Chondrocyte (in vitro differentiated cells): ENCODE results near the gene ASPN. TPM values are rescaled to one million over a fixed set of nuclear protein-coding genes. Genes with fewer than 3 reads are reported as not detected.

ENCODE experiments used
- DNase-seq: peaks from one replicate; pipeline ENCODE4 v3.0.0; 2021; ENCODE audit warnings: mixed read lengths, low spot score
- H3K27ac Mint-ChIP-seq: one replicate; pipeline ENCODE4 v1.8.0; 2021; ENCODE audit warnings: mild to moderate bottlenecking, moderate library complexity, mixed read lengths; ENCODE audit not compliant: unreplicated experiment
- H3K27me3 Mint-ChIP-seq: 2 replicates; pipeline ENCODE4 v1.8.0; 2021; ENCODE audit warnings: low read depth, mixed read lengths
- H3K36me3 Mint-ChIP-seq: 2 replicates; pipeline ENCODE4 v1.8.0; 2021; ENCODE audit warnings: low read depth, mixed read lengths
- H3K4me1 Mint-ChIP-seq: 2 replicates; pipeline ENCODE4 v1.8.0; 2021; ENCODE audit warnings: low read depth, mild to moderate bottlenecking, mixed read lengths
- H3K4me3 Mint-ChIP-seq: one replicate; pipeline ENCODE4 v1.8.0; 2021; ENCODE audit warnings: mild to moderate bottlenecking, moderate library complexity, mixed read lengths; ENCODE audit not compliant: unreplicated experiment
- H3K9me3 Mint-ChIP-seq: 2 replicates; pipeline ENCODE4 v1.8.0; 2021; ENCODE audit warnings: low read depth, mixed read lengths
- long read RNA-seq: library from polyadenylated mRNA; stranded (forward); transcript quantifications from one replicate; pipeline ENCODE4 v2.0.0, GENCODE V29; 2021
- total RNA-seq: library from RNA; stranded (reverse); gene quantifications from 3 replicates; pipeline ENCODE4 v1.2.1, GENCODE V29; 2021
- TF ChIP-seq, protein P1 (sequence below): fragments of 200-600 bp; sonication (generic); IDR thresholded peaks from 2 replicates; pipeline ENCODE4 v1.5.0; 2021; ENCODE audit warnings: antibody characterized with exemption, mild to moderate bottlenecking, moderate library complexity

ASPN gene
- 335 to 385 TPM (median 376 TPM) in 3 replicates for total RNA-seq
- long read RNA-seq, transcript ASPN-202 (8 exons, 2,470 nt): major isoform, 1,050 of 1,155 reads
- long read RNA-seq, transcript ASPN-201 (6 exons, 2,237 nt): minor isoform, 54 of 1,155 reads
- long read RNA-seq, partial matches to known transcripts: 30 of 1,155 reads
- long read RNA-seq, other reads (novel, unspliced or antisense): 21 of 1,155 reads

DNA sequence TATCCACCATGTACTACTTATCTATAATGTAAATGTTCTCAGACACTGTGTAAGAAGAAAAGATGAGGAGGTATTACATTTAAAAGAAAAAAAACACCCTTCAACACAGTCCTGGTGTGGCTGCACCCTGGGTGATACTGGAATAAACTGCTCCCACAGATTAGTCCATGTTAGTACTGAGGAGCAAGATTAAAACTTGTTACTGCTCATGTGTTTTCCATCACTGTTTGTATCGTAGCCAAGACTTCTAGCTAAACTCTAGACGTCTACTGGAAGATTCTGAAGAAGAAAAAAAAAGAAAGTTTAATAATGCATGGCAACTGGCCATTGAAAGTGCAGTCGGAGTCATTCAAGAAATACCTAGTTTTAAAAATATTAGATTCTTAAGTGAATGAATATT, at the start of gene ASPN:
TSS of gene ASPN (minus strand) at position 178 of the 400 bp plus-strand sequence.
- Mint-ChIP-seq H3K4me1 (peaks cover 83% of the 10 kb centered on the region), H3K36me3 (no peaks in the 10 kb centered on the region), H3K4me3 (peak within 1 kb of the TSS; percentile 76), H3K27ac (peak within 1 kb of the TSS; percentile 97), H3K9me3 (peaks cover 4% of the 10 kb centered on the region), H3K27me3 (no peaks in the 10 kb centered on the region)
- no peak for DNase-seq
- TF ChIP-seq, protein P1, sequence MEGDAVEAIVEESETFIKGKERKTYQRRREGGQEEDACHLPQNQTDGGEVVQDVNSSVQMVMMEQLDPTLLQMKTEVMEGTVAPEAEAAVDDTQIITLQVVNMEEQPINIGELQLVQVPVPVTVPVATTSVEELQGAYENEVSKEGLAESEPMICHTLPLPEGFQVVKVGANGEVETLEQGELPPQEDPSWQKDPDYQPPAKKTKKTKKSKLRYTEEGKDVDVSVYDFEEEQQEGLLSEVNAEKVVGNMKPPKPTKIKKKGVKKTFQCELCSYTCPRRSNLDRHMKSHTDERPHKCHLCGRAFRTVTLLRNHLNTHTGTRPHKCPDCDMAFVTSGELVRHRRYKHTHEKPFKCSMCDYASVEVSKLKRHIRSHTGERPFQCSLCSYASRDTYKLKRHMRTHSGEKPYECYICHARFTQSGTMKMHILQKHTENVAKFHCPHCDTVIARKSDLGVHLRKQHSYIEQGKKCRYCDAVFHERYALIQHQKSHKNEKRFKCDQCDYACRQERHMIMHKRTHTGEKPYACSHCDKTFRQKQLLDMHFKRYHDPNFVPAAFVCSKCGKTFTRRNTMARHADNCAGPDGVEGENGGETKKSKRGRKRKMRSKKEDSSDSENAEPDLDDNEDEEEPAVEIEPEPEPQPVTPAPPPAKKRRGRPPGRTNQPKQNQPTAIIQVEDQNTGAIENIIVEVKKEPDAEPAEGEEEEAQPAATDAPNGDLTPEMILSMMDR: no peak

DNA sequence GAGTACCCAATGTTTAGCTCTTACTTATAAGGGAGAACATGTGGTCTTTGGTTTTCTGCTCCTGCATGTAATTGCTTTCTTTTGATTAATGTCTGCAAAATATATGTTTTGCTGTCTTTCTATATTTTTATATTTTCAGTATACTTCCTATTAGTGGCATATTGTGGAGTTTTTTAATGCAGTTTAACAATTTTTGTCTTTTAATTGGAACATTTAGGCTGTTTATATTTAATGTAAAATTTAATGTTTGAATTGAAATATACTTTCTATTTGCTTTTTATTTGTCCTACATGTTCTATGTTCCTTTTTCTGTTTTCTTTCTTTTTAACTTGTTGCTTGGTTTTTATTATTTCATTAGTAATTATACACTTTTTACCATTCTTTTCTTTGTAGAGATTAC, 48.6 kb upstream of the ASPN start:
- no peak overlapping the region for H3K27ac Mint-ChIP-seq
- TF ChIP-seq, protein P1: no peak
- H3K27me3 Mint-ChIP-seq: no peaks in the 10 kb centered on the region
- H3K4me3 Mint-ChIP-seq: no peak overlapping the region
- DNase-seq: no peak
- H3K36me3 Mint-ChIP-seq: peaks cover 19% of the 10 kb centered on the region
- peaks cover 21% of the 10 kb centered on the region for H3K9me3 Mint-ChIP-seq
- peaks cover 29% of the 10 kb centered on the region for H3K4me1 Mint-ChIP-seq

DNA sequence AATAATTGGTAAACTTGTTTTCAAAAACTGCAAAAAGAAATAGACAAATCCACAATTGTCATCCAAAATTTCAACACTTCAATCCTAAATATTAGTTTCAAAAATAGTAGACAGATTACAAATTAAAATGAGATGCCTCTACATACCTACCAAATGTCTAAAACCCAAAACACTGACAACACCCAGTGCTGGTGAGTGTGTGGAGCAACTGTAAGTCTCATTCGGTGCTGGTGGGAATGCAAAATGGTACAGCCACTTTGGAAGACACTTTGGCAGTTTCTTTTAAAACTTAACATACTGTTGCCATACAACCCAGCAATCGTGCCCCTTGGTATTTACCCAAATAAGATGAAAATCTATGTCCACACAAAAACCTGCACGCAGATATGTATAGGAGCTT, 46.8 kb upstream of the ASPN start:
- no peak overlapping the region for H3K27ac Mint-ChIP-seq
- TF ChIP-seq, protein P1: no peak
- no peak for DNase-seq
- peaks cover 18% of the 10 kb centered on the region for H3K36me3 Mint-ChIP-seq
- no peak overlapping the region for H3K4me3 Mint-ChIP-seq
- peaks cover 21% of the 10 kb centered on the region for H3K9me3 Mint-ChIP-seq
- no peaks in the 10 kb centered on the region for H3K27me3 Mint-ChIP-seq
- H3K4me1 Mint-ChIP-seq: peaks cover 17% of the 10 kb centered on the region

DNA sequence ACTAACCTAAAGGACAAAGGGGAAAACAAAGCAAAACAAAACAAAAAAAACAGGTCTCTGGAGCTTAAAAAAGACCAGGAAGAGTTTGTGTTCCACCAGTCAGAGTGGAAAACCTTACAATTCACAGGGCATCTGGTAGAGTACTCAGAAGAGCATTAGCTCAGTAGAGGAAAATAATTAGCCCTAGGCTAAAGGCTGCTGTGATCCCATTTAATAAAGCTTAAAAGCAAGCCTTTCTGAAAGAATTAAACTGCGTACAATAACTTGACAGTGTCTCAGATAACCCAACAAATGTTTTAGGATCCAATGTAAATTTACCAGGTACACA, 46.2 kb upstream of the ASPN start:
- Mint-ChIP-seq H3K9me3 (peaks cover 20% of the 10 kb centered on the region), H3K27ac (peak overlapping the region; percentile 68), H3K27me3 (no peaks in the 10 kb centered on the region), H3K4me1 (peaks cover 14% of the 10 kb centered on the region), H3K36me3 (peaks cover 16% of the 10 kb centered on the region), H3K4me3 (no peak overlapping the region)
- TF ChIP-seq, protein P1: no peak
- DNase-seq: no peak

DNA sequence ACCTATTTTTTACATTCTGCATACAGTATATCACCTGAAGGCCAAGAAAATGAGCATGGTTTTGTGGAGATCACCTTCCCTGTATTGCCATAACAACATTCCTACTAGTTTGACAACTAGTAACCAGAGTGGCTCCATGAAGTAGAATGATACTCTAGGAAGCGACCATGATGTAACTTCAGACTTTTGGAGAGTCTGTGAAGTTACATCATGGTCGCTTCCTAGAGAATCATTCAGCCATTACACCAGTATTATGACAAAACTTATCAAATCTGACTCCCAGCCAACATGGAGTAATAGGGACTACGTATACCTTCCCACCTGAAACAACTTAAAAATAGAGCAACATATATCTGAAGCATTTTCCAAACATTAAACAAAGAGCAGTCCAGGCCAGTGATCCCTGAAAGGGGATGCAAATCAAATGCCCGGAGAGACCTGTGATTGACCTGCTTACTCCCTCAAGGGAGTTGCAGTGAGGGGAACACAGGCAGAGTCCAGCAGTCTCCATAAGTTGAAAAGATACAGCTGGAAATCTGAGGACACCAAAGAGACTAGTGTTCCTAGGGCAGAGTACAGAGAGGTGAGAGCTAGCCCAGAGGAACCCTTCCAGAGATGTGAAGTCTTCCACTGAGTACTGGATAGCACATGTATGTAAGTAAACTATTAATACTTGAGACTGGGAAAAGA, 45.7 kb upstream of the ASPN start:
- Mint-ChIP-seq H3K27ac (peak overlapping the region; percentile 68), H3K27me3 (no peaks in the 10 kb centered on the region), H3K4me3 (no peak overlapping the region), H3K4me1 (peaks cover 10% of the 10 kb centered on the region), H3K36me3 (peaks cover 12% of the 10 kb centered on the region), H3K9me3 (peaks cover 17% of the 10 kb centered on the region)
- TF ChIP-seq, protein P1: no peak
- DNase-seq: no peak
